Upper lobe of left lung (tissue), 6 donors: Measurements from ENCODE around the gene KLHL10. TPM values are rescaled to one million over a fixed set of nuclear protein-coding genes. Genes with fewer than 3 reads are reported as not detected.

Source experiments
- ATAC-seq, 2 donors: fragments of 200-7000 bp; cut with Tn5 transposase; one replicate each; pipeline ENCODE4 v1.9.1; 2022; ENCODE audit warnings: mild to moderate bottlenecking in 2 of 2, moderate library complexity in 2 of 2; ENCODE audit not compliant: low FRiP score in 2 of 2
- DNase-seq, 2 donors: peaks; one replicate each; pipeline ENCODE4 v3.0.0-alpha.2; 2019 to 2020
- H3K27ac ChIP-seq, 4 donors: fragments of 200-600 bp; sonication (generic); one replicate each; pipeline ENCODE4 v1.5.1; 2016 to 2019
- H3K27me3 ChIP-seq, 4 donors: fragments of 200-600 bp; sonication (generic); one replicate each; pipeline ENCODE4 v1.5.1; 2017 to 2019
- H3K36me3 ChIP-seq, 4 donors: fragments of 200-600 bp; sonication (generic); one replicate each; pipeline ENCODE4 v1.5.1; 2016 to 2019
- H3K4me1 ChIP-seq, 4 donors: fragments of 200-600 bp; sonication (generic); one replicate each; pipeline ENCODE4 v1.5.1; 2018 to 2019
- H3K4me3 ChIP-seq, 4 donors: fragments of 200-600 bp; sonication (generic); one replicate each; pipeline ENCODE4 v1.5.1; 2017 to 2019; ENCODE audit warnings: mild to moderate bottlenecking in 2 of 4, moderate library complexity in 1 of 4
- H3K9me3 ChIP-seq, 4 donors: fragments of 200-600 bp; sonication (generic); one replicate each; pipeline ENCODE4 v1.5.1; 2018 to 2019
- CTCF ChIP-seq, 6 experiments: fragments of 450-650 bp in 4 of 6; fragments of 200-600 bp in 2 of 6; sonication (generic) in 2 of 6; IDR thresholded peaks; one replicate each; pipeline ENCODE4 v1.5.1; 2016 to 2019; ENCODE audit warnings: antibody characterized with exemption in 6 of 6
- EP300 ChIP-seq, 4 donors: sonication (generic); formaldehyde crosslinking; IDR thresholded peaks; one replicate each; pipeline ENCODE4 v1.5.1; 2017; ENCODE audit warnings: antibody characterized with exemption in 4 of 4, control low read depth in 2 of 4
- POLR2A ChIP-seq, 4 donors: fragments of 450-650 bp; IDR thresholded peaks; one replicate each; pipeline ENCODE4 v1.5.1; 2016 to 2017; ENCODE audit warnings: antibody characterized with exemption in 4 of 4, mild to moderate bottlenecking in 2 of 4
- POLR2AphosphoS5 ChIP-seq, 2 donors: sonication (generic); formaldehyde crosslinking; IDR thresholded peaks; one replicate each; pipeline ENCODE4 v1.5.1; 2017; ENCODE audit warnings: antibody characterized with exemption in 2 of 2
- WGBS, 2 donors: methylation state at CpG; one replicate each; pipeline ENCODE4 v1.1.5; 2017 to 2018; 5-methylcytosine and 5-hydroxymethylcytosine counted together
- small RNA-seq, 4 donors: library from RNA; depleted of rRNA; stranded (forward); fragments of <200 nt; gene quantifications; one replicate each; pipeline ENCODE3, GENCODE V24; 2016
- total RNA-seq, 6 donors: library from RNA; depleted of rRNA in 4 of 6; stranded (reverse); fragments of >200 nt in 4 of 6; gene quantifications; one replicate each; pipeline versions ENCODE4 v1.1.0 to v1.2.1, GENCODE V29; 2016 to 2021
- donor health status: DM: no; HTN: no; CAD: no; lungs with moderate emphysema.
- donor health status: DM: no; HTN: yes; CAD: no; lungs with severe emphysema.

Gene KLHL10
- total RNA-seq, 6 donors from 2014 or later = 0.17 to 1.1 (median 0.37) TPM; not detected in 3

DNA sequence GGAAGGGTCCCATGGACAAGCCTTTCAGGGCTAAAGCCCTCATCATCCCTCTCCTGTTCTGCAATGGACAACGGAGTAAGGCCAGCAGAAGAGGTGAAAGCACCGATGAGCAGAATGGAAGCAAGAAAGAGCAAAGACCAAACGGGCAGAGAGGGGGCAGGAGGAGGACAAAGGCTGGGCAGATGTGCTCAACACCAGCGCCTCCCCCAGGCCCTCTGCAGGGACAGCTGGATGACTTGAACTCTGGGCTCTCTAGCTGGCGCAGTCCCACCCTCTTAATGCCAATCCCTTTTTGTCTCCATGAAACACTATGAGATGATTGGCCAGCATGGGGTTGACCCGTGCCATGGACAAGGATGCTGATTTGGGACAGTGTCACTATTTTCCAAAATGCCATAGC, 59.1 kb downstream of the KLHL10 start:
- H3K9me3 ChIP-seq = no peaks in the 10 kb centered on the region
- WGBS, 2 donors = 90 to 96% methylated on average over 5 to 6 of the region's 6 CpGs

More for the DNA sequence above, 59.1 kb downstream of the KLHL10 start:
- peaks cover 19 to 100% (median 88%) of the 10 kb centered on the region in 4 donors for H3K36me3 ChIP-seq
- no peaks in the 10 kb centered on the region for H3K4me1 ChIP-seq
- DNase-seq (no peak), ATAC-seq (no peak)
- H3K27ac ChIP-seq = no peak overlapping the region
- no peaks in the 10 kb centered on the region for H3K27me3 ChIP-seq
- H3K4me3 ChIP-seq = no peak overlapping the region
- TF ChIP-seq POLR2AphosphoS5 (IDR thresholded peaks at IDR 0.05) = no peak
- no peak for TF ChIP-seq EP300 (IDR thresholded peaks at IDR 0.05)
- TF ChIP-seq POLR2A (IDR thresholded peaks at IDR 0.05) = no peak
- TF ChIP-seq CTCF (IDR thresholded peaks at IDR 0.05) = no peak

Small RNAs within 50 kb of the gene (small RNA-seq; reads per million reads assigned to genes)
- gene AC125257.2 = 0 reads per million in 4 donors

Other genes starting within 250 kb of the KLHL10 start
- gene KRT16, start 225.1 kb upstream of the KLHL10 start, total RNA-seq = not detected
- 10 to 100 TPM in 4 of 6 donors, 1 to 10 TPM in 1, under 1 TPM in 1; 0.78 to 33.3 (median 18.0) TPM for gene KRT17, start 213.2 kb upstream of the KLHL10 start, total RNA-seq
- gene EIF1, start 148.9 kb upstream of the KLHL10 start, total RNA-seq = 100 to 1,000 TPM; 109 to 998 (median 405) TPM
- gene GAST, start 125.5 kb upstream of the KLHL10 start, total RNA-seq = not detected
- gene HAP1, start 103.2 kb upstream of the KLHL10 start, total RNA-seq = 1 to 10 TPM in 1 of 6 donors, under 1 TPM in 3, not detected in 2; 0.14 to 1.0 (median 0.59) TPM
- gene JUP, start 51.1 kb upstream of the KLHL10 start, total RNA-seq = 100 to 1,000 TPM; 120 to 241 (median 143) TPM
- 10 to 100 TPM in 2 of 6 donors, 1 to 10 TPM in 4; 5.8 to 26.2 (median 8.9) TPM for gene P3H4, start 25.9 kb upstream of the KLHL10 start, total RNA-seq
- 10 to 100 TPM in 5 of 6 donors, 1 to 10 TPM in 1; 8.9 to 59.7 (median 29.3) TPM for gene FKBP10, start 24.8 kb upstream of the KLHL10 start, total RNA-seq
- 10 to 100 TPM; 35.1 to 61.8 (median 37.5) TPM for gene NT5C3B, start 1.6 kb upstream of the KLHL10 start, total RNA-seq
- 10 to 100 TPM; 13.3 to 25.2 (median 15.5) TPM for gene KLHL11, start 27.6 kb downstream of the KLHL10 start, total RNA-seq
- 100 to 1,000 TPM in 2 of 6 donors, 10 to 100 TPM in 4; 41.9 to 132 (median 84.6) TPM for gene ACLY, start 81.1 kb downstream of the KLHL10 start, total RNA-seq
- 10 to 100 TPM in 2 of 6 donors, 1 to 10 TPM in 4; 1.2 to 16.9 (median 4.8) TPM for gene ODAD4, start 92.8 kb downstream of the KLHL10 start, total RNA-seq
- gene CNP, start 129.0 kb downstream of the KLHL10 start, total RNA-seq = 10 to 100 TPM; 33.4 to 62.3 (median 45.3) TPM
- 100 to 1,000 TPM in 1 of 6 donors, 10 to 100 TPM in 5; 53.2 to 109 (median 73.5) TPM for gene DNAJC7, start 179.6 kb downstream of the KLHL10 start, total RNA-seq
- gene NKIRAS2, start 182.3 kb downstream of the KLHL10 start, total RNA-seq = 10 to 100 TPM; 27.2 to 36.6 (median 31.0) TPM
- gene C17orf113, start 212.8 kb downstream of the KLHL10 start, total RNA-seq = 1 to 10 TPM; 1.1 to 5.2 (median 2.3) TPM